SH-SY5Y (cell line): Measurements from ENCODE around the gene COL26A1.

Experiments used
- GATA2 ChIP-seq: IDR thresholded peaks from 2 replicates; pipeline ENCODE4 v1.6.1; 2011; ENCODE audit warnings: mild to moderate bottlenecking, low read depth, low read length
- GATA3 ChIP-seq: IDR thresholded peaks from 2 replicates; pipeline ENCODE4 v1.6.1; 2011; ENCODE audit warnings: low read depth, mild to moderate bottlenecking, low read length, moderate library complexity

DNA sequence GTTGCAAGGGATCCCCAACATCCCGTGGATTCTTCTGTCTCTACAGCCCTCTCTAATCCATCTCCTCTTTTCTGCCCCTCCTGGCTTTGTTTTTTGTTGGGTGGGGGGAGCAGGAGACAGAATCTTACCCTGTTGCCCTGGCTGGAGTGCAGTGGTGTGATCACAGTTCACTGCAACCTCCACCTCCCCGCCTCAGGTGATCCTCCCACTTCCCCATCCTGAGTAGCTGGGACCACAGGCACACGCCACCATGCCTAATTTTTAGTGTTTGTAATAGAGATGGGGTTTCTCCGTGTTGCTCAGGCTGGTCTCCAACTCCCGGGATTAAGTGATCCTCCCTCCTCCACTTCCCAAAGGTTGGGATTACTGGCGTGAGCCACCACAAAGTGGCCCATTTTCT, 144.7 kb downstream of the COL26A1 start:
- TF ChIP-seq GATA3 (no peak), GATA2 (no peak)
